Left colon (tissue), 2 donors: ENCODE measurements around the gene DNAJC2. TPM values are rescaled to one million over a fixed set of nuclear protein-coding genes. Genes with fewer than 3 reads are reported as not detected.
"Not testable (repeated sequence)": the region's sequence is repeated elsewhere in the genome, so short reads cannot be mapped to it uniquely, and the experiment has no call there.

Experiments used
- ATAC-seq: fragments of 200-7000 bp; cut with Tn5 transposase; one replicate; pipeline ENCODE4 v1.9.1; 2020; ENCODE audit warnings: mild to moderate bottlenecking, moderate library complexity
- DNase-seq, 2 donors: peaks; one replicate each; pipeline ENCODE4 v3.0.0-alpha.2; 2020
- intact Hi-C, 2 donors: fragments of 100-400 bp; cut with DNase I in 1 of 2; cut with micrococcal nuclease in 1 of 2; formaldehyde crosslinking; loops; one replicate each; pipeline versions ENCODE4 v1.11.2 to v1.14.0; 2022; cut with DNase I, micrococcal nuclease
- total RNA-seq, 2 donors: library from RNA; stranded (reverse); fragmentation: NEBNext Ultra II Directional; extraction: Animal tissue kit (Norgen Biotek cat#: 25700); gene quantifications; one replicate each; pipeline ENCODE4 v1.2.1, GENCODE V29; 2021
- donor health status: DM: no; HTN: no; CAD: no.
- donor health status: DM: yes; HTN: yes; CAD: no.

The DNAJC2 gene
- total RNA-seq, 2 donors from 2014 or later: 19.4 to 19.5 TPM

DNA sequence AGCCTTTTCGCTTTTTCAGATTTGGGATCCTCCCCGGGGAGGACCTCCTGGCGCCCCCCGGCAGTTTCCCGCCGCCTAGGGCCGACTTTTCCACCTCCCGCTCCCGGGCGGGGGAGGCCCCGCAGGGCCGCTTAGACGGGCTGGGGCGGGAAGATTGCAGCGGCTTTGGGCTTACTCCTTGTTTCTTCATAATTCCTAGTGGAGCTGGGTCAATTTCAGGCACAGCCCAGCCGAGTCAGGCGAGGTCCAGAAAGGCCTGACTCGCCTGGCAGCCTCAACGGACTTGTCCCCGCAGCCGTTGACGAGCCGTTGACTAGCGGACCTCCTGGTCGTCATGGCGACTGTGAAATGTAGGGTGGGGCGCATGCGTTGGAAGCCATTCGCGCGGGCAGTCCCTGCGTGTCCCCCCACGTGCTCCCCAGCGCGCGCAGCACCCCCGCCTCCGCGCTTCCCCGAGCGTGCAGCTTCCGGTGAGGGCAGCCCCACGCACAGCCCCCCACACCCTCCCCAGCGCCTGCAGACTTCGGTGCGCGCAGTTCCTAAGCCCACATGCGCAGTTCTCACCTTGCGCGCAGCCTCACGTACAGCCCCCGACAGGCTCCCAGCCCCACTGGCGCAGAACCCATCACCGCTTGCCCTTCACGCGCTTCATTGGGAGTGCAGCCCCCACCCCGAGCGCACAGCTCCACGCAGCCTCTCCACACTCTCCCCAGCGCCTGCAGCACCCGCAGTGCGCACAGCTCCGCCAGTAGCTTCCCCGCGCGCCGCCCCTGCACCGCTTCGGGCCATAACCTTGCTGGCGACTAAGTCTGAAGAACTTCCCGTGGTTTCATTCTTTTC, 64.4 kb downstream of the DNAJC2 start:
- intact Hi-C loops: not testable (repeated sequence)
- peak; percentile 82 for ATAC-seq

GRCh38 chr7:103279636-103279962, 65.0 kb downstream of the DNAJC2 start:
- DNase-seq, intact Hi-C loops: not testable (repeated sequence)
- ATAC-seq: peak; percentile 43

More for the DNA sequence above, 64.4 kb downstream of the DNAJC2 start:
- peak; percentile 68 to 75 for DNase-seq

DNA sequence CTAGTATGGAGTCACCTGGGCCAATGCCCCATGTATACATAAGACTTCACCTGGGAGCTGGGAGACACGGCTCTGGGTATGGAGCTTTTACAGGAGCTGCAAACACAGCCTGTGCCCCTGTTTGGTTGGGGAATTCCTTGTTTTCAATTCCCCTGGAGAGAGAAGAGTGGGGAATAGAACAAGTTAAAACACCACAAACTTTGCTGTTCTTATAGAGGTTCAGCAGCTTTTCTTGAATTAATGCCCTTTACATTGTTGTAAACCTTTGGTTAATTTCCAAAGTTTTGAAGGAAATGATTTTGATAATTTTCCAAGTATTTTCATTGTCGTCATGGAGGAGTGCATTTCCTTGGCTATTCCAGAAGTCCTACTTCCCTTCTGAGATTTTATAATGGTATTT, 66.4 kb downstream of the DNAJC2 start:
- ATAC-seq, intact Hi-C loops, DNase-seq: not testable (repeated sequence)

GRCh38 chr7:103274867-103275266, 69.7 kb downstream of the DNAJC2 start:
- ATAC-seq, DNase-seq, intact Hi-C loops: not testable (repeated sequence)

DNA sequence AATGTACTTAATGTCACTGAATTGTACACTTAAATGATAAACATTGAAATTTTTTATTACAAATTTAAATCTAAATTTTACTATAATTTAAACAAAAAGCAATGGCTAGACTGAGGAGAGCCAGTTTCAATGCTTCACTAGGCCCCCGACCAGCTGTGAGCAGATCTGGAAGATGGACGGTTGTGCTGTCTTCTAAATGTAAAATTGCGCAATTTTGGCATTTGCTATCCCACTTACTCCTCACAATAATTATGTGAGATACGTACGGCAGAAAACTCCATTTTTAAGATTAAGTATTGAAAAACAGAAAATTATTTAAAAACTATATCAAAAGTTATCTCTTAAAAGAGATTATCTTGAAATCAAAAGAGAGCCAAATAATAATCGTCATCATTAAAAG, 71.2 kb downstream of the DNAJC2 start:
- ATAC-seq, intact Hi-C loops, DNase-seq: not testable (repeated sequence)

DNA sequence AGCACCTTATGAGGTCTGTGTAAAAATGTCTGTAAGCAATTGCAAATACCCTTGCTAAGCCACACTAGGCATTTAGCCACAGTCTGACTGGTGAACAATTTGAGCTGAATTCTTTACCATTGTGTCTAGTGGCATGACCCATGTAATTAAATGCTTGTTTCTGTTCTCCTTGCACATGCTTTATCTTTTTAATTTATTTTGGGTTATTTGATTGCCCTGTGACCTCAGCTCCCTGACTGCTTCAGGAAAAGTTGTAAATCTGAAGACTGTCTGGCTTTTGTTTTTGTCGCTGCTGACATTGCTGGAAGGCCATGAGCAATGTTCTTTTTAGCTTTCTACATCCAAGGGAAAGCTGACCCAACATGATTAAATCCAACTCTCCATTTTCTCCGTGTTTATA, 78.3 kb downstream of the DNAJC2 start:
- ATAC-seq, DNase-seq, intact Hi-C loops: not testable (repeated sequence)

- DNase-seq, intact Hi-C loops, ATAC-seq: not testable (repeated sequence)
These were observed 80.5 kb downstream of the DNAJC2 start for GRCh38 chr7:103264054-103264453.

Other genes starting within 250 kb of the DNAJC2 start
- 10 to 100 TPM; 47.5 to 66.5 TPM for gene NAPEPLD, start 195.7 kb downstream of the DNAJC2 start, total RNA-seq
- 10 to 100 TPM; 63.2 to 63.6 TPM for gene PMPCB, start 47.3 kb downstream of the DNAJC2 start, total RNA-seq
- gene PSMC2, start 2.9 kb upstream of the DNAJC2 start, total RNA-seq: 10 to 100 TPM; 64.6 to 70.2 TPM
- under 1 TPM in 1 of 2 donors, not detected in 1; 0.22 TPM for gene SLC26A5, start 101.4 kb upstream of the DNAJC2 start, total RNA-seq